Testis (tissue), 2 donors: ENCODE results near the gene MGAT5.

Source experiments
- CTCF ChIP-seq, 3 experiments: fragments of 450-650 bp in 2 of 3; fragments of 200-600 bp in 1 of 3; sonication (generic) in 1 of 3; IDR thresholded peaks; one replicate each; pipeline ENCODE4 v1.5.1; 2016 to 2019; ENCODE audit warnings: antibody characterized with exemption in 3 of 3, mild to moderate bottlenecking in 2 of 3, moderate library complexity in 1 of 3
- POLR2A ChIP-seq: fragments of 450-650 bp; IDR thresholded peaks from one replicate; pipeline ENCODE4 v1.6.1; 2017; ENCODE audit warnings: antibody characterized with exemption, mild to moderate bottlenecking, moderate library complexity

- TF ChIP-seq CTCF (IDR thresholded peaks at IDR 0.05) = no peak
- TF ChIP-seq POLR2A = no peak
Observed at GRCh38 chr2:134307334-134307733, 53.5 kb downstream of the MGAT5 start.
